HEK293T (cell line): ENCODE measurements around the gene RPL13.

Experiments
- ARNT ChIP-seq: fragments of 450-650 bp; IDR thresholded peaks from 2 replicates; pipeline ENCODE4 v1.6.1; 2017; ENCODE audit warnings: mild to moderate bottlenecking
- BHLHE40 ChIP-seq: fragments of 450-650 bp; IDR thresholded peaks from 2 replicates; pipeline ENCODE4 v1.6.1; 2016; ENCODE audit warnings: mild to moderate bottlenecking, moderate library complexity, borderline replicate concordance
- CTBP1 ChIP-seq: fragments of 450-650 bp; IDR thresholded peaks from 2 replicates; pipeline ENCODE4 v1.6.1; 2016; ENCODE audit warnings: borderline replicate concordance
- ELF4 ChIP-seq: fragments of 450-650 bp; IDR thresholded peaks from 2 replicates; pipeline ENCODE4 v1.6.1; 2017; ENCODE audit warnings: antibody characterized with exemption
- FOXM1 ChIP-seq: fragments of 450-650 bp; IDR thresholded peaks from 2 replicates; pipeline ENCODE4 v1.6.1; 2017; ENCODE audit warnings: mild to moderate bottlenecking, borderline replicate concordance
- HDGF ChIP-seq: fragments of 450-650 bp; IDR thresholded peaks from 2 replicates; pipeline ENCODE4 v1.6.1; 2017; ENCODE audit warnings: antibody characterized with exemption, borderline replicate concordance
- PKNOX1 ChIP-seq: fragments of 450-650 bp; IDR thresholded peaks from 2 replicates; pipeline ENCODE4 v1.6.1; 2016
- SP1 ChIP-seq: fragments of 450-650 bp; IDR thresholded peaks from 2 replicates; pipeline ENCODE4 v1.6.1; 2017
- SUZ12 ChIP-seq: fragments of 450-650 bp; IDR thresholded peaks from 2 replicates; pipeline ENCODE4 v1.6.1; 2016; ENCODE audit warnings: mild to moderate bottlenecking
- ZNF384 ChIP-seq: fragments of 450-650 bp; IDR thresholded peaks from 2 replicates; pipeline ENCODE4 v1.6.1; 2016

- TF ChIP-seq ELF4, result no peak
- no peak for TF ChIP-seq SP1
- no peak for TF ChIP-seq FOXM1
- TF ChIP-seq CTBP1, result no peak
- no peak for TF ChIP-seq HDGF
- TF ChIP-seq ZNF384, result no peak
- no peak for TF ChIP-seq BHLHE40
- no peak for TF ChIP-seq SUZ12
- no peak for TF ChIP-seq ARNT
- no peak for TF ChIP-seq PKNOX1
Observed at GRCh38 chr16:89586218-89586617, 25.7 kb downstream of the RPL13 start.
